8988T (cell line): ENCODE data around the gene ZNF761.
A peak's percentile ranks its signal among the peaks of the same experiment; 100 is the strongest.
"Not testable (repeated sequence)": the region's sequence is repeated elsewhere in the genome, so short reads cannot be mapped to it uniquely, and the experiment has no call there.

Experiments
- DNase-seq: peaks from one replicate; pipeline ENCODE4 v3.0.0; 2011

Gene ZNF761

GRCh38 chr19:53431399-53432087 lies at the start of gene ZNF761:
Gene ZNF761, plus strand, starts transcription at chr19:53431984. Its CDS starts 15,285 bp downstream, at chr19:53447269.
- DNase-seq = peak; percentile 18

DNA sequence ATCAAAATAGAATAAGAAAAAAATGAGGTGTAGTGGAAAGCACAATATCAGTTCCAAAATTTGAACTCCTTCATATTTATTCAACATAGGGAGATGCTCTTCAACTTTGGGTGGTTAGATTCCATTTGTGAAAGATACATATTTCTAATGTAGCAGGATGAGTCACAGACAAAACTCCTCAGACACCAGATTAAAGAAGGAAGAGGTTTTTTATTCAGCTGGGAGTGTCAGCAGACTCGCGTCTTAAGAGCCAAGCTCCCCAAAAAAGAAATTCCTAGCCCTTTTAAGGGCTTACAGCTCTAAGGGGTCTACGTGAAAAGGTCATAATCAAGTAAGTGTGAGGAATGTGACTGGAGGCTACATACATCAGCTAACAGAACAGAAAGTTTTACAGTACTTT lies 43.6 kb upstream of the ZNF761 start:
- no peak for DNase-seq

DNA sequence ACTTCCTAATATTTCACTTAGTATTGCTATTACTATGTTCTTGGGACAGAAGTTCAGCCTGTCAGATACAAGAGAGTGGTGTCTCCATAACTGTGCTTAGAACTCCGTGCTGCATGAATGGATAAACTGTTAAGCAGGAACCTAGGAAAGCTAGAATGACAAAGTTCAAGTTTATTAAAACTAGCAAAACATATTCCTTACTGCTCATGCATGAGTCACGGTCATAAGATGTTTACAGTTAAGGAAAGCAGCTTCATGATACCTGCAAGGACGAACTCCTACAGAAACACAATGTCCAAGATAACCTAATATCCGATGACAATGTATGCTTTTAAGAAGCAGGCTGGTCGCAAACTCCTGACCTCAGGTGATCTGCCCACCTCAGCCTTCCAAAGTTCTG lies 42.9 kb upstream of the ZNF761 start:
- no peak for DNase-seq

GRCh38 chr19:53389571-53389970 lies 42.2 kb upstream of the ZNF761 start:
- no peak for DNase-seq

DNA sequence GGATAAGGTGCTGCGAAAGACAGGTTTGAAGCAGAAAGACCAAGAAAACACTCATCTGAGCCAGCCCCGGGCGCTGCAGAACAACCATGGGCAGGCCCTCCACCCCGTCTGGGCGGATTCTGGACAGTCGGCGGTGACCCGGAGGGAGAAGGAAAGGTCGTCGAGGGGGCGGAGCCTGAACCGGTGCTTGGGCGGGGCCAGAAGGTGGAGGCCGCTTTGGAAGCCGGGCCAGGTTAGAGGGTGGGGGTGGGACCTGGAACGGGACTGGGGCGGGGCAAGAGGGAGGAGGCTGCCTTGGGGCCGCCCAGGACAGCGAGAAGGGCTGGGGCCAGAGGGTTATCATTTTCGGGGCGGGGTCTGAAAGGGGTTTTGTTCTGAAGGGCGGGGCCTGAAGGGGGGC lies 41.8 kb upstream of the ZNF761 start:
- no peak for DNase-seq

DNA sequence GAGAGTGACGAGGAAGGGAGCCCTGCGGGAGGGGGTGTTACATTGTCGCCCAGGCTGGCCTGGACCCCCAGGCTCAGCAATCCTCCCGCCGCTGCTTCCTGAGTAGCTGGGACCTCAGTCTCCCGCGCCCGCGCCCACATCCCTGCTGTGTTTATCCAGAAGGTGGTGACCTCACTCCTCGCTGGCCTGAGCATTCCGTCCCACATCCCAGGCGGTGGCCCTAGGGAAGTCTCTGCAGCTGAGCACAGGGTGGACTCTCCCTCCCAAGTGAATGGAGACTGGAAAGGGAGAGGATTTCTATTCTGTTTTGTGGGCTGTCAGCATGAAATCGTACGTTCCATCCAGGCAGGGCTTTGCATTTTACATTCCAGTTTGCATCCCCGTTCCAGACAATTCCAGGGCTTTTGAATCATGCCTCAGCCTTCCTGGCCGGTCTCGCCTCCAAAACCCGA lies 37.2 kb upstream of the ZNF761 start:
- DNase-seq = no peak

DNA sequence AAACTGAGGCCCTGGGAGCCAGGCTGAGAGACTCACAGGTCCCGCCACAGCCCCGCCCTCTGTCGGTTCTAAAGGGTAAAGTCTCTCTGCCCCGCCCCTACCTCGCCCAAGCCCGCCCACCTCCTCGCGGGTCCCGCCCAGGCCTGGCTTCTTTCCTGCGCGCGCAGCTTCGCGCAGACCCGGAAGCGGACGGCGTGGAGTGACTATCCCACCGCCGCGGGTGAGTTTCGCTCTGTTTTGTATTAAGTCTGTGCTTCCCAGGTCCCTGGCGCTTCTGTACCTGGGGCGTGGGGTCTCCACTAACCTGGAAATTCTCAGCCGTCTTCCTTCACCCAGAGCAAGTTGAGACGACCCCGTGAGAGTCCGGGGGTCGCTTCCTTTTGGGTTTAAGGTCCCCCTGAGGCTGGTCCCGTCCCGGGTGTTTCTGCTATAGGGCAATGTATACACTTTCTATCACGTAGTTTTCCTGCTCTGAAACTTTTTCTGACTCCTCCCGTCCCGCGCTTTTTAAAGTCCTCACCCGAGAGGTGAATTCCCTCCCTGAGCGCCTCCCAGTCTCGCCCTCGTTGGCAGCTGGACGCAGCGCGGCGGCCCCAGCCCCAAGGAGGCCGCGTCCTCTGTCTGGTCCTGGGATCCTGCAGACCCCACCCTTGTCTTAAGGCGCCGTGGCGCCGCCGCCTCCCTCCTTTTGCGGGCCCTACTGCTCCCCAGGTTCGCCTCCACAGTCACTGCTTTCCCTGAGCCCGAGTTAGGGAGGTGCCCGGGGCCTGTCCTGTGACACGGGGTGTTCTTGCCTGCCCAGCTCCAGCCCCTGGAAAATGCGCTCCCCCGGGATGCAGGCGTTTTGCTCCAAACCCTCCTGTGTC lies 36.6 kb upstream of the ZNF761 start, which contains the start of gene ZNF765:
Gene ZNF765, plus strand, starts transcription at position 176 of the 866 bp plus-strand sequence. CDS start 2,867 bp downstream, outside the sequence.
- DNase-seq = peak; percentile 48

GRCh38 chr19:53395840-53396524 lies 35.8 kb upstream of the ZNF761 start:
- not testable (repeated sequence) for DNase-seq

- DNase-seq = no peak
Measured at GRCh38 chr19:53396525-53396868, 35.3 kb upstream of the ZNF761 start.

DNA sequence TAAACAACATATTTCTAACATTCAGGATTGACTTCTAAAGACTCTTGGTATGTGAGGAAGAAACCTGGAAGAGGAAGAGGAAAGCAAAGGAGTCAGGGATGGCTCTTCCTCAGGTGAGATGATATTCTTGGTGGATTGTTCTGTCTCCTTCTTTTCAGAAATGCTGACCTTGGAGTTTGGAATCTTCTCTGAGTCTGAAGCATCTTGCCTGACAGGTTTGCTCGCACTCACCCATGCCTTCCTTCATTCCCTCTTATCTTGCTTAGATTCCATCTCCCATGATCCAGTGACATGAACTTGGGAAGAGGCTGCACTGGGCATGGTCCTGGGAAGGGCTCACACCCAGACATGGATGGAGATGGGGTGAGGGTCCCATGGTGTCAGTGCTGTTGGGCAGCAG lies 33.9 kb upstream of the ZNF761 start:
- not testable (repeated sequence) for DNase-seq

DNA sequence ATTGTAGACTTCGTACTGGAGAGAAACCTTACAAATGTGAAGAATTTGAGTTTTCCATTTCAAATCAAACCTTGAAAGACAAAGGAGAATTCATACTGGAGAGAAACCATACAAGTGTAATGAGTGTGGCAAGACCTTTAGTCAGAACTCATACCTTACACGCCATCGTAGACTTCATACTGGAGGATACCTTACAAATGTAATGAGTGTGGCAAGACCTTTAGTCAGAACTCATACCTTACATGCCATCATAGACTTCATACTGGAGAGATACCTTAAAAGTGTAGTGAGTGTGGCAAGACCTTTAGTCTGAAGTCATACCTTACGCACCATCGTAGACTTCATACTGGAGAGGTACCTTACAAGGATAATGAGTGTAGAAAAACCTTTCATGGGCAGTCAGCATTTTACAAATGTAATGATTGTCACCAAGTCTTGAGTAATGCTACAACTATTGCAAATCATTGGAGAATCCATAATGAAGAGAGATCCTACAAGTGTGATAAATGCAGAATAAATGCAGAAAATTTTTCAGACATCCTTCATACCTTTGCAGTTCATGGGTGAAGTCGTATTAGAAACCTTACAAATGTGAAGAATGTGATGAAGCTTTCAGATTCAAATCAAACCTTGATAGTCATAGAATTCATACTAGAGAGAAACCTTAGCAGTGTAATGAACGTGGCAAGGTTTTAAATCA lies 22.1 kb upstream of the ZNF761 start:
- DNase-seq = no peak

DNA sequence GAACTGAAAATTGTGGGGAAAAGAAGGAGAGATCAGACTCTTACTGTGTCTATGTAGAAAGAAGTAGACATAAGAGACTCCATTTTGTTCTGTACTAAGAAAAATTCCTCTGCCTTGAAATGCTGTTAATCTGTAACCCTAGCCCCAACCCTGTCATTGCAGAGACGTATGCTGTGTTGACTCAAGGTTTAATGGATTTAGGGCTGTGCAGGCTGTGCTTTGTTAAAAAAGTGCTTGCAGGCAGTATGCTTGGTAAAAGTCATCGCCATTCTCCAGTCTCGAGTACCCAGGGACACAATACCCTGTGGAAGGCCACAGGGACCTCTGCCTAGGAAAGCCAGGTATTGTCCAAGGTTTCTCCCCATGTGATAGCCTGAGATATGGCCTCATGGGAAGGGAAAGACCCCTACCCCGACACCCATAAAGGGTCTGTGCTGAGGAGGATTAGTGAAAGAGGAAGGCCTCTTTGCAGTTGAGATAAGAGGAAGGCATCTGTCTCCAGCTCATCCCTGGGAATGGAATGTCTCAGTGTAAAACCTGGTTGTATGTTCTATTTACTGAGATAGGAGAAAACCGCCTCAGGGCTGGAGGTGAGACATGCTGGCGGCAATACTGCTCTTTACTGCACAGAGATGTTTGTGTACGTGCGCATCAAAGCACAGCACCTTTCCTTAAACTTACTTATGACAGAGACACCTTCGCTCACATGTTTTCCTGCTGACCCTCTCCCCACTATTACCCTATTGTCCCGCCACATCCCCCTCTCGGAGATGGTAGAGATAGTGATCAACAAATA lies 11.1 kb upstream of the ZNF761 start:
- DNase-seq = not testable (repeated sequence)

- no peak for DNase-seq
Measured at GRCh38 chr19:53422551-53422950, 9.2 kb upstream of the ZNF761 start.

DNA sequence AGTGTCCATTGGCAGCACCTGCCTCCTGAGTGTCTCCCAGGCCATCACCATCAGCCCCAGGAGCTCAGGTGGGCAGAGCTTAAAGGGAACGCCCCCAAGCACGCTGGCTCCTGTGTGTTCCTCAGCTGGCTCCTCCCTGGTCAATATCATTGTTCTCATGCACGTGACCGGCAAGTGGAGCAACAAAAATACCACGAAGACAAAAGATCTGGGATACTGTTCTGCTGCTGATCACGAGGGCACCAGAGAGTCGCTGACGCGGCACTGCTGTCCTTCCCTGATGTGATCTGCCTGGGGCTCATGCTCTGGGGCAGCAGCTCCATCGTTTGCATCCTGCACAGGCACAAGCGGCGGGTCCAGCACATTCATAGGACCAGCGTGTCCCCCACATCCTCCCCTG lies 8.7 kb upstream of the ZNF761 start:
- DNase-seq = not testable (repeated sequence)

DNA sequence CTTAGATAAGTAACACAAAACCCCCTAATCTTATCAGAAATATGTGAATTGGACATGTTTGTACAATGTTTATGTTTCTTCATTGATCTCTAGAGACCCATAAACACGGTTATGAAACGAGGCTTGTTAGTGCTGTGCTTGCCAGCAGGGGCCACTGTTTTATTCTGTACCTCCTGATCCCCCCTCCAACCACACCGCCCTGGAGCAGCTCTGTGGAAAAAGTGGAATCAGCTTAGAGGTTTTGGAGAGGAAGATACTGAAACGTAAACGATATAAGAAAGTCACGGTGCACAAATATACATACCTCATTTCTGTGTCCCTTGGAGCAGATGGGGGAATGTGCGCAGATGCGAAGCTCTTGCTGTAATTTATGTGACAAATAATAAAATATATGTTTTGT lies 8.1 kb upstream of the ZNF761 start:
- DNase-seq = not testable (repeated sequence)

DNA sequence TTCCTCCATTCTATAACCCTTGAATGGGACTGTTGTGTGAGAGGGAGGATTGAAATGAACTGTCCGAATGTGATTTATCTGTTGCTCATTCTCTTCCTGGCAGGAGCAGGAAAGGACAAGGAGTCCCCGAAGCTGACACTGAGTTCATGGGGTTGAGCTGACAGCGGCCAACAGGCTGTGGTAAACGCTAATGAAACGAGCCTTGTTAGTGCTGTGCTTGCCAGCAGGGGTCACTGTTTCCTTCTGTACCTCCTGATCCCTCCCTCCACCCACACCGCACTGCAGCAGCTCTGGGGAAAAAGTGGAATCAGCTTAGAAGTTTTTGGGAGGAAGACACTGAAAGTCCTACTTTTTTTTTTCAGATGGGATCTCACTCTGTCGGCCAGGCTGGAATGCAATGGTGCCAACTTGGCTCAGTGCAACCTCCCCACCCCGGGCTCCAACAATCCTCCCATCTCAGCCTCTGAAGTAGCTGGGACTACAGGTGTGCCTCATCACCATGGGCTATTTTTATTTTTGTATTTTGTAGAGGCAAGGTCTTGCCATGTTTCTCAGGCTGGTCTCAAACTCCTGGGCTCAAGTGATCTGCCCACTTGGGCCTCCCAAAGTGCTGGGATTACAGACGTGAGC lies 6.7 kb upstream of the ZNF761 start:
- DNase-seq = peak; percentile 29

DNA sequence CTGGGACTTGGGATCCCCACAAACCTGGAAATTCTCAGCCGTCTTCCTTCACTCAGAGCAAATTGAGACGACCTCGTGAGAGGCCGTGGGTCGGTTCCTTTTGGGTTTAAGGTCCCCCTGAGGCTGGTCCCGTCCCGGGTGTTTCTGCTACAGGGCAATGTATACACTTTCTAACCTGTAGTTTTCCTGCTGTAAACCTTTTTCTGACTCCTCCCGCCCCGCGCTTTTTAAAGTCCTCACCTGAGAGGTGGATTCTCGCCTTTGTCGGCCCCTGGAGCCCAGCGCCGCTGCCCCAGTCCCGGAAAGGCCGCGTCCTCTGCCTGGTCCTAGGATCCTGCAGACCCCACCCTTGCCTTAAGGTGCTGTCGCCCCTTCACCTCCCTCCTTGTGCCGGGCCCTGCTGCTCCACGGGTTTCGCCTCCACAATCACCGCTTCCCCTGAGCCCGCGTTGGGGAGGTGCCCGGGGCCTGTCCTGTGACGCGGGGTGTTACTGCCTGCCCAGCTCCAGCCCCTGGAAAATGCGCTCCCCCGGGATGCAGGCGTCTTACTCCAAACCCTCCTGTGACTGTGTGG lies 391 bp downstream of the ZNF761 start:
- DNase-seq = no peak

- not testable (repeated sequence) for DNase-seq
Measured at GRCh38 chr19:53443809-53444208, 12.0 kb downstream of the ZNF761 start.

- DNase-seq = not testable (repeated sequence)
Measured at GRCh38 chr19:53447196-53447595, 15.4 kb downstream of the ZNF761 start.

- no peak for DNase-seq
Measured at GRCh38 chr19:53455828-53456227, 24.0 kb downstream of the ZNF761 start.

GRCh38 chr19:53460131-53460721 lies 28.4 kb downstream of the ZNF761 start:
- not testable (repeated sequence) for DNase-seq
